GM23338 (cell line): ENCODE measurements around the gene IMMP2L. TPM values are rescaled to one million over a fixed set of nuclear protein-coding genes. Genes with fewer than 3 reads are reported as not detected.

Experiments used
- ATAC-seq: fragments of 200-7000 bp; cut with Tn5 transposase; 3 replicates; pipeline ENCODE4 v1.9.1; 2020
- DNase-seq: peaks from one replicate; pipeline ENCODE4 v3.0.0-alpha.2; 2015; ENCODE audit warnings: low spot score
- H2AFZ ChIP-seq: fragments of 200-600 bp; sonication (generic); 2 replicates; pipeline ENCODE4 v1.8.0; 2016; ENCODE audit warnings: antibody characterized with exemption, mild to moderate bottlenecking, moderate library complexity
- H3F3A ChIP-seq: fragments of 200-600 bp; sonication (generic); replicated peaks from 2 replicates; pipeline ENCODE4 v1.8.0; 2017; ENCODE audit warnings: antibody characterized with exemption, mixed run types, low read depth
- H3K27ac ChIP-seq: fragments of 200-600 bp; sonication (generic); 2 replicates; pipeline ENCODE4 v1.6.1; 2016; ENCODE audit warnings: low read depth
- H3K27me3 ChIP-seq: fragments of 200-600 bp; sonication (generic); 2 replicates; pipeline ENCODE4 v1.8.0; 2016; ENCODE audit warnings: mild to moderate bottlenecking, mixed run types, moderate library complexity; ENCODE audit not compliant: insufficient read depth
- H3K36me3 ChIP-seq: fragments of 200-600 bp; sonication (generic); 2 replicates; pipeline ENCODE4 v1.8.0; 2016; ENCODE audit warnings: mild to moderate bottlenecking; ENCODE audit not compliant: insufficient read depth
- H3K4me1 ChIP-seq: fragments of 200-600 bp; sonication (generic); 2 replicates; pipeline ENCODE4 v1.8.0; 2016; ENCODE audit warnings: mild to moderate bottlenecking, moderate library complexity; ENCODE audit not compliant: insufficient read depth
- H3K4me2 ChIP-seq: fragments of 200-600 bp; sonication (generic); 2 replicates; pipeline ENCODE4 v1.7.1; 2017; ENCODE audit warnings: mixed run types
- H3K4me3 ChIP-seq: fragments of 200-600 bp; sonication (generic); 2 replicates; pipeline ENCODE4 v1.6.1; 2016; ENCODE audit warnings: mixed run types
- H3K79me2 ChIP-seq: fragments of 200-600 bp; sonication (generic); replicated peaks from 2 replicates; pipeline ENCODE4 v1.8.0; 2017; ENCODE audit warnings: mild to moderate bottlenecking; ENCODE audit not compliant: insufficient read depth
- H3K9me2 ChIP-seq: fragments of 200-600 bp; sonication (generic); 2 replicates; pipeline ENCODE4 v1.8.0; 2017; ENCODE audit not compliant: insufficient read depth
- H4K20me1 ChIP-seq: fragments of 200-600 bp; sonication (generic); replicated peaks from 2 replicates; pipeline ENCODE4 v1.8.0; 2017; ENCODE audit warnings: mild to moderate bottlenecking; ENCODE audit not compliant: insufficient read depth
- H3K27ac Mint-ChIP-seq: 2 replicates; pipeline ENCODE4 v1.8.0; 2020; ENCODE audit warnings: inconsistent platforms, mild to moderate bottlenecking, moderate library complexity, mixed read lengths
- H3K27me3 Mint-ChIP-seq: 3 replicates; pipeline ENCODE4 v1.8.0; 2022; ENCODE audit warnings: low read depth, mild to moderate bottlenecking, moderate library complexity, mixed read lengths, inconsistent platforms; ENCODE audit not compliant: insufficient read depth, poor library complexity
- H3K36me3 Mint-ChIP-seq: 3 replicates; pipeline ENCODE4 v1.8.0; 2021; ENCODE audit warnings: low read depth, mild to moderate bottlenecking, inconsistent platforms, moderate library complexity, mixed read lengths
- H3K4me1 Mint-ChIP-seq: 3 replicates; pipeline ENCODE4 v1.8.0; 2020; ENCODE audit warnings: mild to moderate bottlenecking, inconsistent platforms, mixed read lengths
- H3K4me3 Mint-ChIP-seq: 3 replicates; pipeline ENCODE4 v1.8.0; 2021; ENCODE audit warnings: moderate library complexity, mild to moderate bottlenecking, inconsistent platforms, mixed read lengths
- H3K9me3 Mint-ChIP-seq: 3 replicates; pipeline ENCODE4 v1.8.0; 2020; ENCODE audit warnings: moderate library complexity, mild to moderate bottlenecking, inconsistent platforms, mixed read lengths
- CREB1 ChIP-seq: fragments of 250-450 bp; sonication (Bioruptor Pico); IDR thresholded peaks from 2 replicates; pipeline ENCODE4 v1.5.0; 2020; ENCODE audit warnings: low read depth, mild to moderate bottlenecking, moderate library complexity
- EZH2 ChIP-seq: fragments of 200-600 bp; sonication (generic); IDR thresholded peaks from one replicate; pipeline ENCODE4 v1.8.0; 2017; ENCODE audit warnings: antibody characterized with exemption, mild to moderate bottlenecking, low read depth; ENCODE audit not compliant: unreplicated experiment
- EZH2phosphoT487 ChIP-seq: fragments of 200-600 bp; sonication (generic); IDR thresholded peaks from one replicate; pipeline ENCODE4 v1.8.1; 2018; ENCODE audit warnings: antibody characterized with exemption; ENCODE audit not compliant: unreplicated experiment
- JUNB ChIP-seq: IDR thresholded peaks from one replicate; pipeline ENCODE4 v1.6.1; 2016; ENCODE audit warnings: antibody characterized with exemption; ENCODE audit not compliant: unreplicated experiment
- NANOG ChIP-seq: IDR thresholded peaks from 2 replicates; pipeline ENCODE4 v1.6.1; 2016; ENCODE audit warnings: antibody characterized with exemption, borderline replicate concordance
- POLR2AphosphoS5 ChIP-seq: IDR thresholded peaks from 2 replicates; pipeline ENCODE4 v1.6.1; 2016; ENCODE audit warnings: antibody characterized with exemption, low read depth
- STAT1 ChIP-seq: IDR thresholded peaks from one replicate; pipeline ENCODE4 v1.6.1; 2016; ENCODE audit warnings: antibody characterized with exemption; ENCODE audit not compliant: unreplicated experiment
- ZNF114 ChIP-seq: fragments of 250-450 bp; sonication (Bioruptor Pico); IDR thresholded peaks from 2 replicates; pipeline ENCODE4 v1.5.0; 2020; ENCODE audit warnings: mild to moderate bottlenecking, moderate library complexity
- ZNF331 ChIP-seq: fragments of 250-450 bp; sonication (Bioruptor Pico); IDR thresholded peaks from 2 replicates; pipeline ENCODE4 v1.5.0; 2020; ENCODE audit warnings: low read depth, mild to moderate bottlenecking, moderate library complexity
- polyA plus RNA-seq: library from polyadenylated mRNA; unstranded; fragments of >200 nt; fragmentation: Nextera tagmentation; extraction: Ambion mirVana; gene quantifications from 2 replicates; pipeline ENCODE4 v1.2.1, GENCODE V29; 2016
- total RNA-seq: library from RNA; depleted of rRNA; stranded (reverse); fragments of >200 nt; shearing (Covaris generic); gene quantifications from 2 replicates; pipeline ENCODE4 v1.2.3, GENCODE V29; 2014
- TF ChIP-seq, protein P1 (sequence below): IDR thresholded peaks from one replicate; pipeline ENCODE4 v1.6.1; 2018; ENCODE audit warnings: antibody characterized with exemption; ENCODE audit not compliant: unreplicated experiment
- TF ChIP-seq, protein P2 (sequence below): fragments of 250-450 bp; sonication (Bioruptor Pico); IDR thresholded peaks from 2 replicates; pipeline ENCODE4 v1.5.0; 2020; ENCODE audit warnings: mild to moderate bottlenecking, moderate library complexity
- TF ChIP-seq, protein P3 (sequence below), 2 experiments: fragments of 200-600 bp in 1 of 2; sonication (generic) in 1 of 2; conservative IDR thresholded peaks; 2 replicates each; pipeline versions ENCODE4 v1.5.1 to v1.6.1; 2016 to 2017; ENCODE audit warnings: antibody characterized with exemption in 2 of 2, low read depth in 2 of 2, mild to moderate bottlenecking in 2 of 2, moderate library complexity in 1 of 2
- TF ChIP-seq, protein P4 (sequence below): IDR thresholded peaks from 2 replicates; pipeline ENCODE4 v1.6.1; 2016; ENCODE audit warnings: antibody characterized with exemption

Gene IMMP2L
- total and polyA plus RNA-seq, 2 experiments from 2014 or later: 7.3 to 14.0 TPM

DNA sequence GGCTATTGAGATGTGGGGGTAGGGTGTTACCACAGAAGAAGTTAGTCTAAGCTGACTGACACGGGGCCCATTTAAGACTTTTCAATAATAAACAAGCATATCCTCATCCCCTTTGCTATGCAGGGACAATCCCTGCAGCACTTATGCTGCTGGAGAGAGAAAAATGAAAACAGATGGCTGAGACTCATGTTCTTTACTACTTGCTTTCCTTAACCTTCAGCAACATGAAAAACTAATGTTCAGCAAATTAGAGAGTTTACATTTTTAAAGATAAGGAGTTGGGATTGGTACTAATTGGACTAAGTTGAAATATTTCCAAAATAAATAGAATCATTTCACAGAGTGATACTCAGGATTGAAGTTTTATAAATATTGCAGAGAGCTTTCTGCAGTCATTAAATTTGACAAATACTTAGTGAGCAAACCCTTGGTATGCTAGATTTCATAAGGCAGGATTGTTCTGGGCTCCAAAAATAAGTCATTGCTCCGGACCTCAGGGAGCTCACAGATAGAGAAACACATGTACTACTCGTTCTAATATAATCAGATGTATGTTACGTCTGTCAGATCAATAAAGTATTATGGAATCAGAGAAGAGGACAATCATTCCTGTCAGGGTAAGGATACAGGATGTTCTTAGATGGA is 618.5 kb downstream of the IMMP2L start:
- no peaks in the 10 kb centered on the region for H3K9me2 ChIP-seq
- no peaks in the 10 kb centered on the region for H3F3A ChIP-seq
- no peak for DNase-seq
- H3K36me3 ChIP-seq: no peaks in the 10 kb centered on the region
- no peaks in the 10 kb centered on the region for H3K27me3 ChIP-seq
- no peak overlapping the region for H3K27ac ChIP-seq
- H4K20me1 ChIP-seq: no peaks in the 10 kb centered on the region
- no peak overlapping the region for H3K4me2 ChIP-seq
- H2AFZ ChIP-seq: no peak overlapping the region
- H3K79me2 ChIP-seq: no peaks in the 10 kb centered on the region
- Mint-ChIP-seq H3K27ac (no peak overlapping the region), H3K9me3 (no peaks in the 10 kb centered on the region), H3K36me3 (no peaks in the 10 kb centered on the region), H3K4me3 (no peak overlapping the region), H3K4me1 (peaks cover 25% of the 10 kb centered on the region), H3K27me3 (no peaks in the 10 kb centered on the region)
- TF ChIP-seq, protein P1, sequence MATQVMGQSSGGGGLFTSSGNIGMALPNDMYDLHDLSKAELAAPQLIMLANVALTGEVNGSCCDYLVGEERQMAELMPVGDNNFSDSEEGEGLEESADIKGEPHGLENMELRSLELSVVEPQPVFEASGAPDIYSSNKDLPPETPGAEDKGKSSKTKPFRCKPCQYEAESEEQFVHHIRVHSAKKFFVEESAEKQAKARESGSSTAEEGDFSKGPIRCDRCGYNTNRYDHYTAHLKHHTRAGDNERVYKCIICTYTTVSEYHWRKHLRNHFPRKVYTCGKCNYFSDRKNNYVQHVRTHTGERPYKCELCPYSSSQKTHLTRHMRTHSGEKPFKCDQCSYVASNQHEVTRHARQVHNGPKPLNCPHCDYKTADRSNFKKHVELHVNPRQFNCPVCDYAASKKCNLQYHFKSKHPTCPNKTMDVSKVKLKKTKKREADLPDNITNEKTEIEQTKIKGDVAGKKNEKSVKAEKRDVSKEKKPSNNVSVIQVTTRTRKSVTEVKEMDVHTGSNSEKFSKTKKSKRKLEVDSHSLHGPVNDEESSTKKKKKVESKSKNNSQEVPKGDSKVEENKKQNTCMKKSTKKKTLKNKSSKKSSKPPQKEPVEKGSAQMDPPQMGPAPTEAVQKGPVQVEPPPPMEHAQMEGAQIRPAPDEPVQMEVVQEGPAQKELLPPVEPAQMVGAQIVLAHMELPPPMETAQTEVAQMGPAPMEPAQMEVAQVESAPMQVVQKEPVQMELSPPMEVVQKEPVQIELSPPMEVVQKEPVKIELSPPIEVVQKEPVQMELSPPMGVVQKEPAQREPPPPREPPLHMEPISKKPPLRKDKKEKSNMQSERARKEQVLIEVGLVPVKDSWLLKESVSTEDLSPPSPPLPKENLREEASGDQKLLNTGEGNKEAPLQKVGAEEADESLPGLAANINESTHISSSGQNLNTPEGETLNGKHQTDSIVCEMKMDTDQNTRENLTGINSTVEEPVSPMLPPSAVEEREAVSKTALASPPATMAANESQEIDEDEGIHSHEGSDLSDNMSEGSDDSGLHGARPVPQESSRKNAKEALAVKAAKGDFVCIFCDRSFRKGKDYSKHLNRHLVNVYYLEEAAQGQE: no peak
- TF ChIP-seq, protein P2, sequence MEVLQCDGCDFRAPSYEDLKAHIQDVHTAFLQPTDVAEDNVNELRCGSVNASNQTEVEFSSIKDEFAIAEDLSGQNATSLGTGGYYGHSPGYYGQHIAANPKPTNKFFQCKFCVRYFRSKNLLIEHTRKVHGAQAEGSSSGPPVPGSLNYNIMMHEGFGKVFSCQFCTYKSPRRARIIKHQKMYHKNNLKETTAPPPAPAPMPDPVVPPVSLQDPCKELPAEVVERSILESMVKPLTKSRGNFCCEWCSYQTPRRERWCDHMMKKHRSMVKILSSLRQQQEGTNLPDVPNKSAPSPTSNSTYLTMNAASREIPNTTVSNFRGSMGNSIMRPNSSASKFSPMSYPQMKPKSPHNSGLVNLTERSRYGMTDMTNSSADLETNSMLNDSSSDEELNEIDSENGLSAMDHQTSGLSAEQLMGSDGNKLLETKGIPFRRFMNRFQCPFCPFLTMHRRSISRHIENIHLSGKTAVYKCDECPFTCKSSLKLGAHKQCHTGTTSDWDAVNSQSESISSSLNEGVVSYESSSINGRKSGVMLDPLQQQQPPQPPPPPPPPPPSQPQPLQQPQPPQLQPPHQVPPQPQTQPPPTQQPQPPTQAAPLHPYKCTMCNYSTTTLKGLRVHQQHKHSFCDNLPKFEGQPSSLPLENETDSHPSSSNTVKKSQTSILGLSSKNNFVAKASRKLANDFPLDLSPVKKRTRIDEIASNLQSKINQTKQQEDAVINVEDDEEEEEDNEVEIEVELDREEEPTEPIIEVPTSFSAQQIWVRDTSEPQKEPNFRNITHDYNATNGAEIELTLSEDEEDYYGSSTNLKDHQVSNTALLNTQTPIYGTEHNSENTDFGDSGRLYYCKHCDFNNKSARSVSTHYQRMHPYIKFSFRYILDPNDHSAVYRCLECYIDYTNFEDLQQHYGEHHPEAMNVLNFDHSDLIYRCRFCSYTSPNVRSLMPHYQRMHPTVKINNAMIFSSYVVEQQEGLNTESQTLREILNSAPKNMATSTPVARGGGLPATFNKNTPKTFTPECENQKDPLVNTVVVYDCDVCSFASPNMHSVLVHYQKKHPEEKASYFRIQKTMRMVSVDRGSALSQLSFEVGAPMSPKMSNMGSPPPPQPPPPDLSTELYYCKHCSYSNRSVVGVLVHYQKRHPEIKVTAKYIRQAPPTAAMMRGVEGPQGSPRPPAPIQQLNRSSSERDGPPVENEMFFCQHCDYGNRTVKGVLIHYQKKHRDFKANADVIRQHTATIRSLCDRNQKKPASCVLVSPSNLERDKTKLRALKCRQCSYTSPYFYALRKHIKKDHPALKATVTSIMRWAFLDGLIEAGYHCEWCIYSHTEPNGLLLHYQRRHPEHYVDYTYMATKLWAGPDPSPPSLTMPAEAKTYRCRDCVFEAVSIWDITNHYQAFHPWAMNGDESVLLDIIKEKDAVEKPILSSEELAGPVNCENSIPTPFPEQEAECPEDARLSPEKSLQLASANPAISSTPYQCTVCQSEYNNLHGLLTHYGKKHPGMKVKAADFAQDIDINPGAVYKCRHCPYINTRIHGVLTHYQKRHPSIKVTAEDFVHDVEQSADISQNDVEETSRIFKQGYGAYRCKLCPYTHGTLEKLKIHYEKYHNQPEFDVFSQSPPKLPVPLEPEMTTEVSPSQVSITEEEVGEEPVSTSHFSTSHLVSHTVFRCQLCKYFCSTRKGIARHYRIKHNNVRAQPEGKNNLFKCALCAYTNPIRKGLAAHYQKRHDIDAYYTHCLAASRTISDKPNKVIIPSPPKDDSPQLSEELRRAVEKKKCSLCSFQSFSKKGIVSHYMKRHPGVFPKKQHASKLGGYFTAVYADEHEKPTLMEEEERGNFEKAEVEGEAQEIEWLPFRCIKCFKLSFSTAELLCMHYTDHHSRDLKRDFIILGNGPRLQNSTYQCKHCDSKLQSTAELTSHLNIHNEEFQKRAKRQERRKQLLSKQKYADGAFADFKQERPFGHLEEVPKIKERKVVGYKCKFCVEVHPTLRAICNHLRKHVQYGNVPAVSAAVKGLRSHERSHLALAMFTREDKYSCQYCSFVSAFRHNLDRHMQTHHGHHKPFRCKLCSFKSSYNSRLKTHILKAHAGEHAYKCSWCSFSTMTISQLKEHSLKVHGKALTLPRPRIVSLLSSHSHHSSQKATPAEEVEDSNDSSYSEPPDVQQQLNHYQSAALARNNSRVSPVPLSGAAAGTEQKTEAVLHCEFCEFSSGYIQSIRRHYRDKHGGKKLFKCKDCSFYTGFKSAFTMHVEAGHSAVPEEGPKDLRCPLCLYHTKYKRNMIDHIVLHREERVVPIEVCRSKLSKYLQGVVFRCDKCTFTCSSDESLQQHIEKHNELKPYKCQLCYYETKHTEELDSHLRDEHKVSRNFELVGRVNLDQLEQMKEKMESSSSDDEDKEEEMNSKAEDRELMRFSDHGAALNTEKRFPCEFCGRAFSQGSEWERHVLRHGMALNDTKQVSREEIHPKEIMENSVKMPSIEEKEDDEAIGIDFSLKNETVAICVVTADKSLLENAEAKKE (CRISPR knock-in tag): no peak
- TF ChIP-seq CREB1 (no peak), STAT1 (no peak), POLR2AphosphoS5 (no peak), EZH2 (no peak), ZNF114 (CRISPR knock-in tag) (no peak), NANOG (no peak), ZNF331 (CRISPR knock-in tag) (no peak), EZH2phosphoT487 (no peak), JUNB (no peak)
- TF ChIP-seq, protein P3, sequence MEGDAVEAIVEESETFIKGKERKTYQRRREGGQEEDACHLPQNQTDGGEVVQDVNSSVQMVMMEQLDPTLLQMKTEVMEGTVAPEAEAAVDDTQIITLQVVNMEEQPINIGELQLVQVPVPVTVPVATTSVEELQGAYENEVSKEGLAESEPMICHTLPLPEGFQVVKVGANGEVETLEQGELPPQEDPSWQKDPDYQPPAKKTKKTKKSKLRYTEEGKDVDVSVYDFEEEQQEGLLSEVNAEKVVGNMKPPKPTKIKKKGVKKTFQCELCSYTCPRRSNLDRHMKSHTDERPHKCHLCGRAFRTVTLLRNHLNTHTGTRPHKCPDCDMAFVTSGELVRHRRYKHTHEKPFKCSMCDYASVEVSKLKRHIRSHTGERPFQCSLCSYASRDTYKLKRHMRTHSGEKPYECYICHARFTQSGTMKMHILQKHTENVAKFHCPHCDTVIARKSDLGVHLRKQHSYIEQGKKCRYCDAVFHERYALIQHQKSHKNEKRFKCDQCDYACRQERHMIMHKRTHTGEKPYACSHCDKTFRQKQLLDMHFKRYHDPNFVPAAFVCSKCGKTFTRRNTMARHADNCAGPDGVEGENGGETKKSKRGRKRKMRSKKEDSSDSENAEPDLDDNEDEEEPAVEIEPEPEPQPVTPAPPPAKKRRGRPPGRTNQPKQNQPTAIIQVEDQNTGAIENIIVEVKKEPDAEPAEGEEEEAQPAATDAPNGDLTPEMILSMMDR (conservative IDR thresholded peaks at IDR 0.05; ENCODE audit: low read depth in 2 of 2): no peak
- TF ChIP-seq, protein P4, sequence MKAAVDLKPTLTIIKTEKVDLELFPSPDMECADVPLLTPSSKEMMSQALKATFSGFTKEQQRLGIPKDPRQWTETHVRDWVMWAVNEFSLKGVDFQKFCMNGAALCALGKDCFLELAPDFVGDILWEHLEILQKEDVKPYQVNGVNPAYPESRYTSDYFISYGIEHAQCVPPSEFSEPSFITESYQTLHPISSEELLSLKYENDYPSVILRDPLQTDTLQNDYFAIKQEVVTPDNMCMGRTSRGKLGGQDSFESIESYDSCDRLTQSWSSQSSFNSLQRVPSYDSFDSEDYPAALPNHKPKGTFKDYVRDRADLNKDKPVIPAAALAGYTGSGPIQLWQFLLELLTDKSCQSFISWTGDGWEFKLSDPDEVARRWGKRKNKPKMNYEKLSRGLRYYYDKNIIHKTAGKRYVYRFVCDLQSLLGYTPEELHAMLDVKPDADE: no peak
- H3K4me1 ChIP-seq: peaks cover 25% of the 10 kb centered on the region
- ATAC-seq: no peak
- no peak overlapping the region for H3K4me3 ChIP-seq
